Gastroesophageal sphincter (tissue), 2 donors: ENCODE data around the gene NFATC3.

Experiments
- EP300 ChIP-seq: sonication (generic); formaldehyde crosslinking; IDR thresholded peaks from one replicate; pipeline ENCODE4 v1.6.1; 2017; ENCODE audit warnings: antibody characterized with exemption, mild to moderate bottlenecking
- POLR2AphosphoS5 ChIP-seq: sonication (generic); formaldehyde crosslinking; IDR thresholded peaks from one replicate; pipeline ENCODE4 v1.6.1; 2017; ENCODE audit warnings: antibody characterized with exemption

DNA sequence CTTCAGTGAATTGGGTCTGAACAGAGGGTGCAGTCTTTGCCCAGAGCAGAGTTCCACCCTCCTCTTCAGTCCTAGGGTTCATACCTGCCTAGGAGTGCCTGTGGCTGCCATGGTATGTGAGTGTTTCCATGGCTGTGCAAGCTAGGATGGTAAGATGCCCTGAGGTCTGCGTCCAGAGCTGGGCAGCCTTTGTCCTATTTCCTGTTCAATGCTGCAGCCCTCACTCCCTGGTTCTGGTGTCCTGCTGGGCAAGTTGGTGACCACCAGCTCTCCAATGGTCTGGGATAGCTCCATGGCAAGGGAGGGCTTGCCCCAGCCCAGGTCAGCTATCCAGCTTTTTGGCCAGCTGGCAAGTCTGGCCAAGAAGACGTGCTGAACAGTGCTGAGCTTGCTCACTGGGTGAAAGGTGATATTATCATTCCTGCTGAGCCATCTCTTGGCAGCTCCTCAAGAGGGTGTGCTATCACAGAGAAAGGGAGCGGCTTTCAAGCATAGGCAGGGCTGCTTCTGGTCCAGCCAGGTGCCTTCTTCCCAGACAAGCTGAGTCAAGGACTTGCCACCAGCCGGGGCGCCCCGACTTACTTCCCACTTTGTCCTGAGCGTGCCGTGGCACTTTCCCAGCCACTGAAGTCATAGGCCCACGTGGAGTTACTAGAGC, 13.0 kb upstream of the NFATC3 start:
- TF ChIP-seq EP300 (no peak), POLR2AphosphoS5 (no peak)
